ENCODE results near the gene OR10A5. TPM values are rescaled to one million over a fixed set of nuclear protein-coding genes. Genes with fewer than 3 reads are reported as not detected.

OR10A5 gene
- total RNA-seq, 1 experiment from 2014 or later: not detected

GRCh38 chr11:6817694-6818093 is 27.8 kb upstream of the OR10A5 start:
- H3K27me3 Mint-ChIP-seq (ENCODE audit: low read depth): peaks cover 4% of the 10 kb centered on the region; the same call in 1 of the 2 replicates
- TF ChIP-seq OVOL2 (CRISPR knock-in tag; IDR thresholded peaks at IDR 0.05; ENCODE audit: borderline replicate concordance) (no peak), ZNF423 (CRISPR knock-in tag; IDR thresholded peaks at IDR 0.05) (peak; percentile 43; the same call in 1 of the 2 replicates)
- ATAC-seq (peak; percentile 100), DNase-seq (ENCODE audit: low spot score) (peak; percentile 72)
- no peaks in the 10 kb centered on the region for H3K36me3 Mint-ChIP-seq
- POLR2A ChIA-PET: no interaction called here
- H3K4me1 Mint-ChIP-seq: peaks cover 4% of the 10 kb centered on the region
- H3K27ac Mint-ChIP-seq: no peak overlapping the region
- H3K9me3 Mint-ChIP-seq: peaks cover 17% of the 10 kb centered on the region
- H3K4me3 Mint-ChIP-seq: no peak overlapping the region
- CTCF ChIA-PET: interaction anchor here (0.5 to 2.3 kb wide), 21 partner anchors 16 to 754 kb away, joined by 3 to 13 read pairs (median 4); partner anchors contain the start of genes NLRP14, ZNF214 and ZNF215

GRCh38 chr11:6818967-6819366 is 26.5 kb upstream of the OR10A5 start:
- H3K27me3 Mint-ChIP-seq (ENCODE audit: low read depth): no peaks in the 10 kb centered on the region

GRCh38 chr11:6824136-6824823 is 21.2 kb upstream of the OR10A5 start:
- ATAC-seq: no peak
- H3K27ac Mint-ChIP-seq: no peak overlapping the region
- TF ChIP-seq NR1H2 (CRISPR knock-in tag; IDR thresholded peaks at IDR 0.05) (no peak), CBFB (CRISPR knock-in tag; IDR thresholded peaks at IDR 0.05; ENCODE audit: low read depth) (no peak), ZNF219 (CRISPR knock-in tag; IDR thresholded peaks at IDR 0.05; ENCODE audit: borderline replicate concordance) (no peak), ZBTB43 (CRISPR knock-in tag; IDR thresholded peaks at IDR 0.05) (no peak), ZNF512 (CRISPR knock-in tag; IDR thresholded peaks at IDR 0.05; ENCODE audit: borderline replicate concordance) (no peak), HMGXB4 (CRISPR knock-in tag; IDR thresholded peaks at IDR 0.05) (no peak), NFE2L1 (CRISPR knock-in tag; IDR thresholded peaks at IDR 0.05) (no peak), TEAD4 (CRISPR knock-in tag; IDR thresholded peaks at IDR 0.05) (no peak)

More at GRCh38 chr11:6818967-6819366, 26.5 kb upstream of the OR10A5 start:
- ATAC-seq: no peak
- no peak for TF ChIP-seq TCF7 (CRISPR knock-in tag; IDR thresholded peaks at IDR 0.05; ENCODE audit: low read depth)
- no peak for TF ChIP-seq IRF1 (CRISPR knock-in tag; IDR thresholded peaks at IDR 0.05)
- no peak for TF ChIP-seq JAZF1 (CRISPR knock-in tag; IDR thresholded peaks at IDR 0.05)
- TF ChIP-seq ETV6 (CRISPR knock-in tag; IDR thresholded peaks at IDR 0.05): no peak
- no peak for TF ChIP-seq TEAD1 (CRISPR knock-in tag; IDR thresholded peaks at IDR 0.05)
- TF ChIP-seq PRRX2 (CRISPR knock-in tag; IDR thresholded peaks at IDR 0.05): no peak
- no peak for TF ChIP-seq USF2 (CRISPR knock-in tag; IDR thresholded peaks at IDR 0.05)
- TF ChIP-seq NFATC4 (CRISPR knock-in tag; IDR thresholded peaks at IDR 0.05): no peak
- no peak for TF ChIP-seq ZNF219 (CRISPR knock-in tag; IDR thresholded peaks at IDR 0.05; ENCODE audit: borderline replicate concordance)
- TF ChIP-seq FOXJ3 (CRISPR knock-in tag; IDR thresholded peaks at IDR 0.05; ENCODE audit: borderline replicate concordance): no peak
- TF ChIP-seq ZNF121 (CRISPR knock-in tag; IDR thresholded peaks at IDR 0.05): no peak
- TF ChIP-seq ESRRA (CRISPR knock-in tag; IDR thresholded peaks at IDR 0.05; ENCODE audit: borderline replicate concordance): no peak
- no peak for TF ChIP-seq ZMAT4 (CRISPR knock-in tag; IDR thresholded peaks at IDR 0.05)
- TF ChIP-seq ATF6 (CRISPR knock-in tag; IDR thresholded peaks at IDR 0.05): no peak
- no peak for TF ChIP-seq NR1H2 (CRISPR knock-in tag; IDR thresholded peaks at IDR 0.05)
- DNase-seq (ENCODE audit: low spot score): no peak
- peaks cover 4% of the 10 kb centered on the region for H3K4me1 Mint-ChIP-seq
- H3K4me3 Mint-ChIP-seq: no peak overlapping the region
- POLR2A ChIA-PET: no interaction called here
- H3K36me3 Mint-ChIP-seq: no peaks in the 10 kb centered on the region
- H3K9me3 Mint-ChIP-seq: peaks cover 17% of the 10 kb centered on the region
- CTCF ChIA-PET: interaction anchor here (0.6 to 2.3 kb wide), 4 partner anchors 81 to 458 kb away, joined by 3 to 13 read pairs (median 10); partner anchors contain the start of genes NLRP14 and ZNF214
- no peak overlapping the region for H3K27ac Mint-ChIP-seq

More at GRCh38 chr11:6824136-6824823, 21.2 kb upstream of the OR10A5 start:
- POLR2A ChIA-PET: no interaction called here
- no peak overlapping the region for H3K4me3 Mint-ChIP-seq
- CTCF ChIA-PET: interaction anchor here (1.1 to 3.6 kb wide), 3 partner anchors 12 to 69 kb away, joined by 3 to 36 read pairs (median 3); no protein-coding TSS in a partner anchor
- no peak for DNase-seq (ENCODE audit: low spot score)
- H3K27me3 Mint-ChIP-seq (ENCODE audit: low read depth): no peaks in the 10 kb centered on the region
- no peaks in the 10 kb centered on the region for H3K36me3 Mint-ChIP-seq
- H3K4me1 Mint-ChIP-seq: 0 out of 2 replicates have a peak, but pooled peaks cover 3% of the 10 kb centered on the region
- peaks cover 13% of the 10 kb centered on the region for H3K9me3 Mint-ChIP-seq
